HEK293T (cell line): ENCODE measurements around the gene KRTAP5-4.
"Not testable (repeated sequence)": the region's sequence is repeated elsewhere in the genome, so short reads cannot be mapped to it uniquely, and the experiment has no call there.

Experiments
- CTCF ChIA-PET: fragments of 350-600 bp; formaldehyde crosslinking; extraction: SDS; loops from one replicate; lab custom pipeline; 2021; ENCODE audit warnings: antibody characterized with exemption, inconsistent platforms; lab: Yijun Ruan, JAX
- POLR2A ChIA-PET: fragments of 350-600 bp; formaldehyde crosslinking; extraction: SDS; loops from one replicate; lab custom pipeline; 2020; ENCODE audit warnings: antibody characterized with exemption, inconsistent platforms; lab: Yijun Ruan, JAX
- DNase-seq: peaks from one replicate; pipeline ENCODE4 v3.0.0; 2012; ENCODE audit warnings: mixed read lengths; ENCODE audit errors: extremely low spot score
- ARNT ChIP-seq: fragments of 450-650 bp; IDR thresholded peaks from 2 replicates; pipeline ENCODE4 v1.6.1; 2017; ENCODE audit warnings: mild to moderate bottlenecking
- BHLHE40 ChIP-seq: fragments of 450-650 bp; IDR thresholded peaks from 2 replicates; pipeline ENCODE4 v1.6.1; 2016; ENCODE audit warnings: mild to moderate bottlenecking, moderate library complexity, borderline replicate concordance
- CTBP1 ChIP-seq: fragments of 450-650 bp; IDR thresholded peaks from 2 replicates; pipeline ENCODE4 v1.6.1; 2016; ENCODE audit warnings: borderline replicate concordance
- ELF4 ChIP-seq: fragments of 450-650 bp; IDR thresholded peaks from 2 replicates; pipeline ENCODE4 v1.6.1; 2017; ENCODE audit warnings: antibody characterized with exemption
- FOXA1 ChIP-seq: fragments of 450-650 bp; IDR thresholded peaks from 2 replicates; pipeline ENCODE4 v1.6.1; 2016; ENCODE audit warnings: mild to moderate bottlenecking
- FOXK2 ChIP-seq: fragments of 450-650 bp; IDR thresholded peaks from 2 replicates; pipeline ENCODE4 v1.6.1; 2016; ENCODE audit warnings: mild to moderate bottlenecking
- FOXM1 ChIP-seq: fragments of 450-650 bp; IDR thresholded peaks from 2 replicates; pipeline ENCODE4 v1.6.1; 2017; ENCODE audit warnings: mild to moderate bottlenecking, borderline replicate concordance
- HDGF ChIP-seq: fragments of 450-650 bp; IDR thresholded peaks from 2 replicates; pipeline ENCODE4 v1.6.1; 2017; ENCODE audit warnings: antibody characterized with exemption, borderline replicate concordance
- L3MBTL2 ChIP-seq: fragments of 450-650 bp; conservative IDR thresholded peaks from 2 replicates; pipeline ENCODE4 v1.6.1; 2016; ENCODE audit warnings: mild to moderate bottlenecking
- LEF1 ChIP-seq: fragments of 450-650 bp; IDR thresholded peaks from 2 replicates; pipeline ENCODE4 v1.6.1; 2017; ENCODE audit warnings: mild to moderate bottlenecking, borderline replicate concordance
- NFRKB ChIP-seq: fragments of 450-650 bp; IDR thresholded peaks from 2 replicates; pipeline ENCODE4 v1.6.1; 2016; ENCODE audit warnings: mild to moderate bottlenecking, moderate library complexity
- PKNOX1 ChIP-seq: fragments of 450-650 bp; IDR thresholded peaks from 2 replicates; pipeline ENCODE4 v1.6.1; 2016
- SP1 ChIP-seq: fragments of 450-650 bp; IDR thresholded peaks from 2 replicates; pipeline ENCODE4 v1.6.1; 2017
- SUZ12 ChIP-seq: fragments of 450-650 bp; IDR thresholded peaks from 2 replicates; pipeline ENCODE4 v1.6.1; 2016; ENCODE audit warnings: mild to moderate bottlenecking
- TARDBP ChIP-seq: fragments of 450-650 bp; IDR thresholded peaks from 2 replicates; pipeline ENCODE4 v1.6.1; 2016
- ZNF384 ChIP-seq: fragments of 450-650 bp; IDR thresholded peaks from 2 replicates; pipeline ENCODE4 v1.6.1; 2016

The KRTAP5-4 gene

GRCh38 chr11:1667121-1667850, 45.3 kb upstream of the KRTAP5-4 start:
- ChIA-PET POLR2A (no interaction called here), CTCF (interaction anchor here (1.0 kb wide), 1 partner anchor 15 kb away, joined by 5 read pairs; no protein-coding TSS in a partner anchor)
- no peak for DNase-seq
- TF ChIP-seq PKNOX1 (no peak), FOXK2 (no peak), ELF4 (no peak), CTBP1 (no peak), SUZ12 (no peak), HDGF (no peak), TARDBP (no peak), FOXM1 (no peak), L3MBTL2 (no peak), NFRKB (no peak), FOXA1 (no peak)

- CTCF ChIA-PET = no interaction called here
- no peak for DNase-seq
- POLR2A ChIA-PET = no interaction called here
- TF ChIP-seq TARDBP (no peak), ARNT (no peak), ELF4 (no peak), NFRKB (no peak)
Observed at GRCh38 chr11:1665313-1665712, 43.4 kb upstream of the KRTAP5-4 start.

GRCh38 chr11:1662699-1663283, 40.9 kb upstream of the KRTAP5-4 start:
- CTCF ChIA-PET, POLR2A ChIA-PET, DNase-seq: not testable (repeated sequence)

- POLR2A ChIA-PET, DNase-seq, CTCF ChIA-PET: not testable (repeated sequence)
Observed at GRCh38 chr11:1661454-1662269, 39.7 kb upstream of the KRTAP5-4 start.

GRCh38 chr11:1660111-1660867, 38.4 kb upstream of the KRTAP5-4 start:
- DNase-seq = no peak
- TF ChIP-seq L3MBTL2 (no peak), HDGF (no peak), NFRKB (no peak), ELF4 (no peak), CTBP1 (no peak)
- POLR2A ChIA-PET = no interaction called here
- CTCF ChIA-PET = no interaction called here

GRCh38 chr11:1659506-1659905, 37.6 kb upstream of the KRTAP5-4 start:
- no peak for TF ChIP-seq TARDBP
- no peak for TF ChIP-seq BHLHE40
- TF ChIP-seq FOXM1 = no peak
- TF ChIP-seq HDGF = no peak
- no peak for TF ChIP-seq NFRKB
- TF ChIP-seq CTBP1 = no peak
- ChIA-PET POLR2A (no interaction called here), CTCF (interaction anchor here (1.0 kb wide), 1 partner anchor 491 kb away, joined by 3 read pairs; no protein-coding TSS in a partner anchor)
- DNase-seq = no peak

- no peak for DNase-seq
- TF ChIP-seq PKNOX1 (no peak), BHLHE40 (no peak), SUZ12 (no peak), TARDBP (no peak), FOXA1 (no peak), ELF4 (no peak), FOXK2 (no peak), ARNT (no peak), L3MBTL2 (no peak), SP1 (no peak), FOXM1 (no peak), HDGF (no peak), NFRKB (no peak), ZNF384 (no peak), CTBP1 (no peak), LEF1 (no peak)
- ChIA-PET POLR2A (no interaction called here), CTCF (interaction anchor here (1.0 kb wide), 1 partner anchor 176 kb away, joined by 5 read pairs; no protein-coding TSS in a partner anchor)
Observed at GRCh38 chr11:1656670-1657069, 34.7 kb upstream of the KRTAP5-4 start.
